Large intestine (tissue), 3 donors: Measurements from ENCODE around the gene LHFPL3. TPM values are rescaled to one million over a fixed set of nuclear protein-coding genes. Genes with fewer than 3 reads are reported as not detected.

Experiments
- DNase-seq, 2 donors: peaks; one replicate each; pipeline versions ENCODE4 v3.0.0 to v3.0.0-alpha.2; 2013
- H3K27ac ChIP-seq: one replicate; pipeline ENCODE4 v1.5.1; 2013; ENCODE audit warnings: low read length
- H3K27me3 ChIP-seq: 2 replicates; pipeline ENCODE4 v1.6.1; 2013; ENCODE audit warnings: low read length; ENCODE audit not compliant: control insufficient read depth, insufficient read depth
- H3K36me3 ChIP-seq: 2 replicates; pipeline ENCODE4 v1.6.1; 2013; ENCODE audit warnings: low read length; ENCODE audit not compliant: control insufficient read depth, insufficient read depth
- H3K4me1 ChIP-seq: one replicate; pipeline ENCODE4 v1.6.1; 2013; ENCODE audit warnings: low read length; ENCODE audit not compliant: control insufficient read depth, insufficient read depth
- H3K4me3 ChIP-seq: one replicate; pipeline ENCODE4 v1.5.1; 2013; ENCODE audit warnings: low read length
- H3K9me3 ChIP-seq: one replicate; pipeline ENCODE4 v1.6.1; 2013; ENCODE audit warnings: mild to moderate bottlenecking, low read depth, low read length, moderate library complexity; ENCODE audit not compliant: control insufficient read depth
- WGBS: methylation state at CpG from one replicate; pipeline ENCODE4 v1.1.5; 2013; ENCODE audit warnings: low lambda C conversion rate; ENCODE audit not compliant: insufficient coverage; 5-methylcytosine and 5-hydroxymethylcytosine counted together
- polyA plus RNA-seq: library from polyadenylated mRNA; unstranded; fragments of 120-200 nt; gene quantifications from one replicate; pipeline ENCODE4 v1.2.1, GENCODE V29; 2013

Gene LHFPL3
- polyA plus RNA-seq, 1 donor, result 8.4 TPM

DNA sequence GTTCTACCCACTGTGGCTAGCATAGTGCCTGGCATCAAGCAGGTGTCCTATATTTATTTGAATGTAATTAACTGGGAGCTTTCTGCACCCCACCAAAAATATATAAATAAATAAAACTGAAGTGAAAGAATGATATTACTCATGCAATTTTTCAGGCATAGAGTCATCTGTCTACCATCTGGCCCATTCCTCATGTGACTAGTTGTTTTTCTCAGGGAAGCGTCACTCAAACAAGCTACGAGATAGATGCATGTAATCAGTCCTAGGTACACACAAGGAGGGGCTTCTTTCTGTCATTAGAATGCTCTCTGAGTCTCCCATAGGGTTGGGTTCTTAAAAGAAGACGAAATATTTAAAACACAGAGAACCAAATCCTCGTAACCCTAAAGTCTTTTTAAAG is 430.1 kb downstream of the LHFPL3 start:
- no peaks in the 10 kb centered on the region for H3K27me3 ChIP-seq
- 39% methylated on average over 2 of the region's 4 CpGs for WGBS
- no peak overlapping the region for H3K27ac ChIP-seq
- H3K36me3 ChIP-seq, result no peaks in the 10 kb centered on the region
- no peaks in the 10 kb centered on the region for H3K9me3 ChIP-seq
- no peak overlapping the region for H3K4me3 ChIP-seq
- no peaks in the 10 kb centered on the region for H3K4me1 ChIP-seq
- no peak for DNase-seq

DNA sequence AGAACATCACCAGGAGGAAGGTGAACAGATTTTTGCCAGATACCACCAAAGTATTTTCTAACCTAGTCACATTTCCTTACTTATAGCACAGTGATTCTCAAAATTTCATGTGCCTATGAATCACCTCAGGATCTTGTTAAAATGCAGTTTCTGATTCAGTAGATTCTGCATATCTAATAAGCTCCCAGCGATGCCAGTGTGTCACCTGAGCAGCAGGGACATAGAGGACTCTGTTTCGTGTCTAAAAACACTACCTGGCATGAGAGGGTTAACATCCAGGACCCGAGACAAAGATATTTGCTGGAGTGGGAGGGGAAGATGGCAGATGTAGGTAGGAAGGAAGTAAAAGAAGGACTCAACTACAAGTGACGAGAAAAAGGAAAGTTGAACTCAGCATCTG is 433.5 kb downstream of the LHFPL3 start:
- no peak for DNase-seq
- Histone ChIP-seq H3K4me1 (no peaks in the 10 kb centered on the region), H3K9me3 (no peaks in the 10 kb centered on the region), H3K36me3 (no peaks in the 10 kb centered on the region), H3K4me3 (no peak overlapping the region), H3K27me3 (no peaks in the 10 kb centered on the region), H3K27ac (no peak overlapping the region)
- 45% methylated on average over 3 of the region's 4 CpGs for WGBS

DNA sequence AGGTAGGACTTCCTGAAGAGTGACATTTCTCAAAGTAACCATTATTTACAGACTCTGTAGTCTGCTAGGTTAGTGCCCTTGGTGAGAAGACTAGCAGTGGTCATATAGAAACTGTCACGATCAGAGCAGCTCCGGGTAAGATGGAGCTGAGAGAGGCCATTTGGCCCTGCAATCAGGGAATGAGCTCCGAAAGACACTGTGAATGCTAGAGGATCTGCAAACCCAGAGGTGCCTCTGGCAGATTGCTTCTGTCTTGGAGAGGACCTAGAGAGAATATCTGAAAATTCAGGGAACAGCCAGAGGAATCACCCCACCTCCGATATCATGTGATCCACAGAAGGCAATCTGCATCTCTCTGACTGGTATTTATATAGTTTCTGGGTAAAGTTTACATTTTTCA is 438.7 kb downstream of the LHFPL3 start:
- WGBS, result no CpG with 5 or more reads among the region's 4 CpGs
- no peaks in the 10 kb centered on the region for H3K9me3 ChIP-seq
- H3K4me3 ChIP-seq, result no peak overlapping the region
- H3K4me1 ChIP-seq, result no peaks in the 10 kb centered on the region
- H3K27ac ChIP-seq, result no peak overlapping the region
- no peak for DNase-seq
- H3K27me3 ChIP-seq, result no peaks in the 10 kb centered on the region
- no peaks in the 10 kb centered on the region for H3K36me3 ChIP-seq

DNA sequence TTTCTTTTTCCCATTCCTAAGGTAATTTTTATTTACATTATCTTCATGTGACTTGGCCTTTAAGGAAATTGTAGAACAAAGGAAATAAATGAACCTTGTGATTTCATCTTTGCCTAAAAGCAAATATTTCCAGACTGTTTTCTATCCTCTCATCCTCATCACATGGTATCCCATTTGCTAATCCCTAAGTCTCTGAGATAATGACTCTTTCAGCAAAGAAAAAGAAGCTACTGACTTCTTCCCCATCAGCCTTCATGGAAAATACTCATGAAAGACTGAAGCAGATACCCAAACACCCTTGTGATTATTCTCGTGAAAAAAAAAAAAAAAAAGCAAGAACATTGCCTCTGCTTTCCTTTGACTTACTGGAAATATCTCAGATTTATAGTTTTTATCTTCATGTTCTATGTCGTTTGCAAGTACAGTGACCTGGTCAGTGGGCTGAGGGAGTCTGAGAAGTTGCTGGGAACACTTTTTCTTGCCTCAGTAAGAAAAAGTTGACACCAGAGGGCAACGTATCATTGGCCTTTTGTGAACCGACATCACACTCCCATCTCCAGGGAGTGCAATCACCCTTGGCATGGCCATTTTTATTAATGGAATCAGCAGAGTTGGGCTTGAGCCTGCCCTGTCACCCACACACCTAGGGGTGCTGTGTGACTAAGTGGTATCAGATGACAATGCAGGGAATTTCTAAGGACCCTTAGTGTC is 439.6 kb downstream of the LHFPL3 start:
- Histone ChIP-seq H3K36me3 (no peaks in the 10 kb centered on the region), H3K4me1 (no peaks in the 10 kb centered on the region), H3K9me3 (no peaks in the 10 kb centered on the region), H3K4me3 (no peak overlapping the region), H3K27me3 (no peaks in the 10 kb centered on the region), H3K27ac (no peak overlapping the region)
- no peak for DNase-seq
- WGBS, result 0% methylated on average over 1 of the region's 4 CpGs

DNA sequence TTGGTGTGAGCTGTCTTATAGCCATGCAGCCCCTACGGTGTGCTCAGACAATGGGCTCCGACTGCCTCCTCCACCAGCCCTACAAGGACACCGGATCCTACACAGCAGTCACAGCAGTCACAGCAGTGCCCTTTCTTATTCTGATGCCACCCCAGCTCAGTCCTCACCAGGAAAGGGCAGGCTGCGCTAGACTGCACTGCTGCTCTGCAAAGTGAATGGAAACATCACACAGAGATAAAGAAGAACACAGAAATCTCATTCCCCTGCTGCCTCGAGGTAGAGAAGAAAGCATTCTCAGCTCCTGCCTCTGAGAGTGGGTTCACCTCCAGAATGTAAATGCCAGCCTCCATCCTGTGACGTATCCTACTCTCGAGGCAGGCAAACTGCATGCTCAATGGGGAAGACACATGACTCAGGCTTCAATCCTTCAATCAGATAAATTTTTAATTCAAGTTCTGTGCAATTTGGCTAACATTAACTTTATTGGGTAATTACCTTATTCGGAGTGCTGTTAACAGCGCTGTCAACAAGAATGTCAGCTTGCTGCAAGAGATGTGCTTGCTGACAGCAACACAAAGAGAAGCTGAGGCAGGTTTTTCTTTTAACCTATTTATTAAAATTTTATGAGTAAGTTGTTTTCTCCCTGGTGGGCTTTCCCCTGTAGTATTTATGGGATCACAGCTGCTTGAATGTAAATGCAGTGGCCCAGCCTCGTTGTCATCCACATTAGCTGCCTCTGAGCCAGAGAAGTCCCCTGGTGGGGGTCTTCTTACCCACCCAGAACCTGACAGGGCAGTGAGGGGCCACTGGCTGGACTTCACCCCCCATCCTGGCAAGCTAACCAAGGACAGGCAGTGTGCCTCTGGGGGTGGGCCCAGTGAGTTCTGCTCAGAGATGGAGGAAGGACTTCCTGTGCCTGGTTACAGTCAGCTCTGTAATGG is 444.3 kb downstream of the LHFPL3 start:
- 50% methylated on average over 2 of the region's 10 CpGs for WGBS
- DNase-seq, result no peak

DNA sequence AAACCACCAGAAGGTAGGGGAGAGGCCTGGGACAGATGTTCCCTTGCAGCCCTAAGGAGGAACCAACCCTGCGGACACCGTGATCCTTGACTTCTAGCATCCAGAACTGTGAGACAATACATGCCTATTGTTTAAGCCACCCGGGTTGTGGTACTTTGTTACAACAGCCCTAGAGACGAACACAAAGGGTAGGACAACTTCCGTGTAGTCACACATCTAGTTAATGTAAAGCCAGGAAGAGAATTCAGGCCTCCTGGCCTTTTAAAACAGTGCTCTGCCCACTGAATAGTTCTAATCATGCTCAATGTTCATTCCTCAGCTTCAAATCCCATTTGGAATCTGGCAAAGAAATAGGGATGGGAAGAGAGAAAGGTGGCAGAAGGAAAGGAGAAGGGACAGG is 445.4 kb downstream of the LHFPL3 start:
- H3K27ac ChIP-seq, result no peak overlapping the region
- H3K4me3 ChIP-seq, result no peak overlapping the region
- no peaks in the 10 kb centered on the region for H3K9me3 ChIP-seq
- no peaks in the 10 kb centered on the region for H3K36me3 ChIP-seq
- WGBS, result no CpG with 5 or more reads among the region's 5 CpGs
- no peaks in the 10 kb centered on the region for H3K27me3 ChIP-seq
- DNase-seq, result no peak
- H3K4me1 ChIP-seq, result no peaks in the 10 kb centered on the region

More for the DNA sequence above, 444.3 kb downstream of the LHFPL3 start:
- Histone ChIP-seq H3K9me3 (no peaks in the 10 kb centered on the region), H3K27ac (no peak overlapping the region), H3K4me3 (no peak overlapping the region), H3K4me1 (no peaks in the 10 kb centered on the region), H3K36me3 (no peaks in the 10 kb centered on the region), H3K27me3 (no peaks in the 10 kb centered on the region)

DNA sequence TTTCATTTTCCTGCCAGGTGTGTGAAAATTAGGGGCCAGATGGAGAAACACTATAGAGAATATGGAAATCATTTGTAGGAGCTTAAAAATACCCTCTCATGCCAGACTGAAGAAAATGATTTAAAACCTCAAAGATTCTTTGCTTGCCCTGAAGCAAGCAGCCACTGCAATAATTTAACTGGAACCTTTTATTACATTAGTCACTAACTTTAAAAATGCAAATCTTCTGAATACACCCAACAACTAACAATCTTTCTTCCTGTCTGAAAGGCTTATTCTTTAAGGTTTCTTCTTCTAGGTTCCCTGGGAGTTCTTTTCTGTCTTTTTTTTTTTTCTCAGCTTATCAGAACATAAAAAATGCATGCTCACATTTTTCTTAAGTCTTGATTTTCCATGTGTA is 447.1 kb downstream of the LHFPL3 start:
- Histone ChIP-seq H3K9me3 (no peaks in the 10 kb centered on the region), H3K36me3 (no peaks in the 10 kb centered on the region), H3K4me3 (no peak overlapping the region), H3K27ac (no peak overlapping the region), H3K27me3 (no peaks in the 10 kb centered on the region), H3K4me1 (no peaks in the 10 kb centered on the region)
- no peak for DNase-seq

DNA sequence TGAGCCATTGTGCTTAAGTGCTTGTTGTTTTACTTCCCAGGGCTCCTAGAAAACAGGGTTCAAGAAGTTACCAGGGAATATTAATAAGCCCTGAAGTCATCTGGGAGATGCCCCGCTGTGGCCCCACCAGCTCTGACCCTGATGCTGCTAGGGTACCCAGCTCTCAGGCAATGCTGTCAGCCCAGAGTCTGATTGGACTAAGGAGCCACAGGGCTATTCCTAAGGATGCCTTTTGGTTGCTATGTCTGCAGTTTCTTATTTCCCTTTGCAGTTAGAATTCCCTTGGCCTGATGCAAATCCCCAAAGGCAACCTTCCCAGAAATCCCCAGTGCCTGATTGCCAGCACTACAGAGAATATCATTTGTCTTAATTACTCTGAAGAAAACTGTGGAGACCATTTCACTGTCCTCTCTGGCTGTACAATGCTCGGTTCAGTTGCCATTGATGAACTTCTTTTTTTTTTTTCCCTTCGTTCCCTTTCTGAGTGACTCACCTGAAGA is 448.9 kb downstream of the LHFPL3 start:
- no peaks in the 10 kb centered on the region for H3K27me3 ChIP-seq
- WGBS, result 33% methylated on average over 2 of the region's 3 CpGs

DNA sequence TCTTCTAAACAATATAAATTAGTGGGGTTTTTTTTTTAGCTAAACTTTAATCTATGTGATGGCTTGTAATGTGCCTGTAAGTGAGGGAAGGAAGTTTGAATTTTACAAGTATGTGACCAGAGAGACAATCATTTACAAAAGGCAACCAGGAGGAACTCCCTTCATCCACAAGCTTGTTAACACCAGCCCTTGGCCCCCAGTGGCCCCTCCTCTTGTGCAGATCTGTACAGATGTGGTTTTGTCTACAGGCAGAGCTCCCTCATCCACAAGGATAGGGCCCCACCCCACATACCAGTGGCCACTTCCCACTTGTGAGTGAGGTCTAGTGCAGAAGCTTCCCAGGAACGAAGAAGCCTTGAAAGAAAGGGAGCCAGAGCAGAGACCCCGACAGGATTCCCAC is 451.5 kb downstream of the LHFPL3 start:
- WGBS, result no CpG with 5 or more reads among the region's 2 CpGs
- no peaks in the 10 kb centered on the region for H3K4me1 ChIP-seq
- DNase-seq, result no peak
- no peak overlapping the region for H3K27ac ChIP-seq
- H3K27me3 ChIP-seq, result no peaks in the 10 kb centered on the region
- H3K9me3 ChIP-seq, result no peaks in the 10 kb centered on the region
- H3K4me3 ChIP-seq, result no peak overlapping the region
- H3K36me3 ChIP-seq, result no peaks in the 10 kb centered on the region

More for the DNA sequence above, 448.9 kb downstream of the LHFPL3 start:
- no peaks in the 10 kb centered on the region for H3K4me1 ChIP-seq
- no peaks in the 10 kb centered on the region for H3K9me3 ChIP-seq
- H3K36me3 ChIP-seq, result no peaks in the 10 kb centered on the region
- no peak for DNase-seq
- H3K4me3 ChIP-seq, result no peak overlapping the region
- H3K27ac ChIP-seq, result no peak overlapping the region

DNA sequence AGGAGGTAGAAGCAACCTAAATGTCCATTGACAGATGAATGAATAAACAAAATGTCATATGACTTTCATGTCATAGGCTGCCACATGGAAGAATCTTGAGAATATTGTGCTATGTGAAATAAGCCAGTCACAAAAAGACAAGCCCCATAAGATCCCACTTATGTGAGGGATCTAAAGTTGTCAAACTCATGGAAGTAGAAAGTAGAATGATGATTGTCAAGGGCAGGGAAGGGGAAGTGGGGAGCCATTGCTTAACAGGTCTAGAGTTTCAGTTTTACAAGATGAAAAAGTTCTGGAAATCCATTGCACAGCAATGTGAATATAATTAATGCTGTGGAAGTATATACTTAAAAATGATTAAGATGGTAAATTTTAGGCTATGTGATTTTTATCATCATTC is 456.3 kb downstream of the LHFPL3 start:
- Histone ChIP-seq H3K27me3 (no peaks in the 10 kb centered on the region), H3K27ac (no peak overlapping the region), H3K36me3 (no peaks in the 10 kb centered on the region), H3K9me3 (no peaks in the 10 kb centered on the region), H3K4me3 (no peak overlapping the region), H3K4me1 (no peaks in the 10 kb centered on the region)
- no peak for DNase-seq
